ENCODE data around the gene C1S.

GRCh38 chr12:7092986-7093460, 32.5 kb downstream of the C1S start:
- TF ChIP-seq CTCF (conservative IDR thresholded peaks at IDR 0.05; ENCODE audit: low read depth, low read length): no peak
- TF ChIP-seq EZH2 (IDR thresholded peaks at IDR 0.05; ENCODE audit: borderline replicate concordance, low read depth, low read length, poor library complexity, severe bottlenecking): no peak
